GM21526 (cell line): ENCODE data around the gene FGL2.
"Not testable (repeated sequence)": the region's sequence is repeated elsewhere in the genome, so short reads cannot be mapped to it uniquely, and the experiment has no call there.

ENCODE experiments used
- ATAC-seq: cut with Tn5 transposase; IDR thresholded peaks from one replicate; pipeline ENCODE4 v1.9.1; 2021; ENCODE audit warnings: moderate library complexity; ENCODE audit not compliant: unreplicated experiment, low FRiP score

FGL2 gene

GRCh38 chr7:77172437-77173172, 27.0 kb downstream of the FGL2 start:
- not testable (repeated sequence) for ATAC-seq

- not testable (repeated sequence) for ATAC-seq
Observed at GRCh38 chr7:77171073-77171472, 28.5 kb downstream of the FGL2 start.

- peak; percentile 54 for ATAC-seq
Observed at GRCh38 chr7:77157446-77157845, 42.2 kb downstream of the FGL2 start.

DNA sequence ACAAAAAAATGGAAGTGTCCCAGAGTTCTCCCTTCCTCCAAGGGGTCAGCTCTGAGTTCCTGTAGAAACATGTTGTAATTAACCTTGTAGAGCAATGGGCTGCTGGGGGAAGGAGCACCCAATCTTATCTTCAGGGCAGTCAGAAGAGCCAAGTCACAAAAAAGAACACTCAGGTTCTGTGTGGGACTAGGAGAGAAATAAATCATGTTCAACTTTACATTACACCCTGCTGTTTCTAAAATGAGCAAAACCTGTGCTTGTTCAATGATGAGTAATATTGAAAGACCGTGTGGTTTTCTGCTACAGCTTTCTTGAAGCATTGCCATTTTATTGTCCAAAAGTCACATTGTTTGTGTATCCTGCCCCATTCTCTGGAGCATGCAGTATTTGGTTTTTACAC, 42.6 kb downstream of the FGL2 start:
- peak; percentile 76 for ATAC-seq

- ATAC-seq: not testable (repeated sequence)
Observed at GRCh38 chr7:77155601-77156377, 43.8 kb downstream of the FGL2 start.

GRCh38 chr7:77154917-77155464, 44.6 kb downstream of the FGL2 start:
- ATAC-seq: peak; percentile 50

GRCh38 chr7:77152232-77152631, 47.4 kb downstream of the FGL2 start:
- not testable (repeated sequence) for ATAC-seq
